Measurements from ENCODE around the gene PLXDC2.

PLXDC2 gene

DNA sequence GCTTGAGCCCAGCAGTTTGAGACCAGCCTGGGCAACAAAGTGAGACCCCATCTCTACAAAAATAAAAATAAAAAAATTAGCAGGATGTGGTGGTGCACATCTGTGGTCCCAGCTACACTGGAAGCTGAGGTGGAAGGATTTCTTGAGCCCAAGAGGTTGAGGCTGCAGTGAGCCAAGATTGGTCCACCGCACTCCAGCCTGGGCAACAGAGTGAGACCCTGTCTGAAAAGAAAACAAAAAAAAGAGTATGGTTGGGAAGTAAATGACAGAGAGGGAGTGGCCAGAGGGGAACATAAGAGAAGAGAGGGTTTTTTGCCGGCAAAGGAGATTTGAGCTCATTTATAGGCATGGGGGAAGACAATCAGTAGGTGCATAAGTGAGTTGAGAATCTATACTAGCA is 19.7 kb downstream of the PLXDC2 start:
- no peak overlapping the region for H3K4me3 ChIP-seq (replicated peaks; ENCODE audit: low read depth, low read length)
- DNase-seq (ENCODE audit: extremely low read depth, low read depth): no peak
- TF ChIP-seq, protein P1, sequence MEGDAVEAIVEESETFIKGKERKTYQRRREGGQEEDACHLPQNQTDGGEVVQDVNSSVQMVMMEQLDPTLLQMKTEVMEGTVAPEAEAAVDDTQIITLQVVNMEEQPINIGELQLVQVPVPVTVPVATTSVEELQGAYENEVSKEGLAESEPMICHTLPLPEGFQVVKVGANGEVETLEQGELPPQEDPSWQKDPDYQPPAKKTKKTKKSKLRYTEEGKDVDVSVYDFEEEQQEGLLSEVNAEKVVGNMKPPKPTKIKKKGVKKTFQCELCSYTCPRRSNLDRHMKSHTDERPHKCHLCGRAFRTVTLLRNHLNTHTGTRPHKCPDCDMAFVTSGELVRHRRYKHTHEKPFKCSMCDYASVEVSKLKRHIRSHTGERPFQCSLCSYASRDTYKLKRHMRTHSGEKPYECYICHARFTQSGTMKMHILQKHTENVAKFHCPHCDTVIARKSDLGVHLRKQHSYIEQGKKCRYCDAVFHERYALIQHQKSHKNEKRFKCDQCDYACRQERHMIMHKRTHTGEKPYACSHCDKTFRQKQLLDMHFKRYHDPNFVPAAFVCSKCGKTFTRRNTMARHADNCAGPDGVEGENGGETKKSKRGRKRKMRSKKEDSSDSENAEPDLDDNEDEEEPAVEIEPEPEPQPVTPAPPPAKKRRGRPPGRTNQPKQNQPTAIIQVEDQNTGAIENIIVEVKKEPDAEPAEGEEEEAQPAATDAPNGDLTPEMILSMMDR (IDR thresholded peaks at IDR 0.05; ENCODE audit: low read depth, low read length, missing control alignments): no peak

DNA sequence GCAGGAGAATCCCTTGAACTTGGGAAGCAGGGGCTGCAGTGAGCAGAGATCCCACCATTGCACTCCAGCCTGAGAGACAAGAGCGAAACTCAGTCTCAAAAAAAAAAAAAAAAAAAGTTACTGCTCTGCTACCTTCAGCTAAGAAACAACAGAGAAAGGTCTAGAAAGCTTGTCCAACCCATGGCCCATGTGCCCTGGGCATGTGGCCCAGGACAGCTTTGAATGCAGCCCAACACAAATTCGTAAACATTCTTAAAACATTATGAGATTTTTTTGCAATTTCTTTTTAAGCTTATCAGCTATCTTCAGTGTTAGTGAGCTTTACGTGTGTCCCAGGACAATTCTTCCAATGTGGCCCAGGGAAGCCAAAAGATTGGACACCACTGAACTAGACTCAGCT is 22.9 kb downstream of the PLXDC2 start:
- no peak overlapping the region for H3K4me3 ChIP-seq (replicated peaks; ENCODE audit: low read depth, low read length)
- TF ChIP-seq, protein P1 (IDR thresholded peaks at IDR 0.05; ENCODE audit: low read depth, low read length, missing control alignments): no peak
- no peak for DNase-seq (ENCODE audit: extremely low read depth, low read depth)

- no peak overlapping the region for H3K4me3 ChIP-seq (replicated peaks; ENCODE audit: low read depth, low read length)
- no peak for DNase-seq (ENCODE audit: extremely low read depth, low read depth)
- TF ChIP-seq, protein P1 (IDR thresholded peaks at IDR 0.05; ENCODE audit: low read depth, low read length, missing control alignments): no peak
Measured at GRCh38 chr10:19839552-19839951, 23.3 kb downstream of the PLXDC2 start.

DNA sequence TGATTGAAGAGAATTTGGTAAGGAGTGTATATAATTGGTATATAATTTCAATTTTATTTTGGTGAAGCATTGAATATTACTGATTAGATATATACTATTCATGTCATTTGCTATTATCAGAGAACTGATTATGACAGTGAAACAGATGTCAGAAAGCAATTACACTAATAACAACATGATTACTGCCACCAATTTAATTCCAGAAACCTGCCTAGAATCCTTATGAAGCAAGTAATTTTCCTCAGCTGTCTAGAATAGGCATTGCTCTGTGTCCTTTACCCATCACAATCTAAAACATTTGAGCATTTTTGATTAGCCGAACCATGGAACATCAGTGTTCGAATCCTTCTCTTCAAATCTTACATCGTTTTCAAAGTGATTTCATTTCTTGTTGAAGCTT is 24.5 kb downstream of the PLXDC2 start:
- TF ChIP-seq, protein P1 (IDR thresholded peaks at IDR 0.05; ENCODE audit: low read depth, low read length, missing control alignments): no peak
- no peak for DNase-seq (ENCODE audit: extremely low read depth, low read depth)
- no peak overlapping the region for H3K4me3 ChIP-seq (replicated peaks; ENCODE audit: low read depth, low read length)

- H3K4me3 ChIP-seq (replicated peaks; ENCODE audit: low read depth, low read length): no peak overlapping the region
- no peak for DNase-seq (ENCODE audit: extremely low read depth, low read depth)
- TF ChIP-seq, protein P1 (IDR thresholded peaks at IDR 0.05; ENCODE audit: low read depth, low read length, missing control alignments): no peak
Measured at GRCh38 chr10:19843487-19843886, 27.3 kb downstream of the PLXDC2 start.

- DNase-seq (ENCODE audit: extremely low read depth, low read depth): no peak
- TF ChIP-seq, protein P1 (IDR thresholded peaks at IDR 0.05; ENCODE audit: low read depth, low read length, missing control alignments): no peak
- no peak overlapping the region for H3K4me3 ChIP-seq (replicated peaks; ENCODE audit: low read depth, low read length)
Measured at GRCh38 chr10:19845503-19846368, 29.5 kb downstream of the PLXDC2 start.

Data from HFF-Myc (cell line).